ENCODE measurements around the gene RUNX1. TPM values are rescaled to one million over a fixed set of nuclear protein-coding genes. Genes with fewer than 3 reads are reported as not detected.

Gene RUNX1
- total RNA-seq, 1 experiment from 2014 or later = 55.2 TPM

GRCh38 chr21:35034203-35034926 is 14.7 kb downstream of the RUNX1 start:
- ChIA-PET POLR2A (ENCODE audit: unreplicated experiment) (no interaction called here), CTCF (no interaction called here)
- no peak overlapping the region for H3K4me2 ChIP-seq (ENCODE audit: low read length)
- TF ChIP-seq EZH2phosphoT487 (IDR thresholded peaks at IDR 0.05; ENCODE audit: borderline replicate concordance, low read length) (no peak), EZH2 (IDR thresholded peaks at IDR 0.05; ENCODE audit: low read length, unreplicated experiment) (no peak), CTCF (conservative IDR thresholded peaks at IDR 0.05; ENCODE audit: low read depth, low read length) (no peak)
- intact Hi-C loops (cut with micrococcal nuclease) = no loop called here
- no peak for DNase-seq
- no peaks in the 10 kb centered on the region for H3K27me3 ChIP-seq (ENCODE audit: low read length)
- H3K36me3 ChIP-seq (ENCODE audit: low read depth, low read length) = peaks cover 16% of the 10 kb centered on the region
- H3K4me3 ChIP-seq (ENCODE audit: low read length) = no peak overlapping the region
- no peak for ATAC-seq
- no peaks in the 10 kb centered on the region for H3K9me2 ChIP-seq (replicated peaks; ENCODE audit: low read length)
- H3F3A ChIP-seq (ENCODE audit: low read length, unreplicated experiment) = no peaks in the 10 kb centered on the region
- BruUV-seq (replicated peaks) = no TSS peak
- H3K9me3 ChIP-seq (ENCODE audit: low read length) = no peaks in the 10 kb centered on the region
- peaks cover 95% of the 10 kb centered on the region for H3K79me2 ChIP-seq (ENCODE audit: low read length)
- no peak overlapping the region for H2AFZ ChIP-seq (ENCODE audit: low read length)
- no peak overlapping the region for H3K27ac ChIP-seq (ENCODE audit: low read length)
- H3K4me1 ChIP-seq (ENCODE audit: insufficient read depth, low read length) = no peaks in the 10 kb centered on the region; the same call in 1 of the 2 replicates
- H3K9ac ChIP-seq (ENCODE audit: low read length) = no peak overlapping the region
- H4K20me1 ChIP-seq (ENCODE audit: low read length) = no peaks in the 10 kb centered on the region

GRCh38 chr21:35032474-35033263 is 16.4 kb downstream of the RUNX1 start:
- Histone ChIP-seq H3K36me3 (ENCODE audit: low read depth, low read length) (peaks cover 15% of the 10 kb centered on the region), H3F3A (ENCODE audit: low read length, unreplicated experiment) (no peaks in the 10 kb centered on the region), H3K27me3 (ENCODE audit: low read length) (no peaks in the 10 kb centered on the region), H2AFZ (ENCODE audit: low read length) (no peak overlapping the region), H3K9me3 (ENCODE audit: low read length) (no peaks in the 10 kb centered on the region), H3K4me2 (ENCODE audit: low read length) (no peak overlapping the region), H3K9me2 (replicated peaks; ENCODE audit: low read length) (no peaks in the 10 kb centered on the region), H3K4me1 (ENCODE audit: insufficient read depth, low read length) (no peaks in the 10 kb centered on the region; the same call in 1 of the 2 replicates), H3K27ac (ENCODE audit: low read length) (no peak overlapping the region), H4K20me1 (ENCODE audit: low read length) (no peaks in the 10 kb centered on the region), H3K79me2 (ENCODE audit: low read length) (peaks cover 97% of the 10 kb centered on the region), H3K9ac (ENCODE audit: low read length) (no peak overlapping the region), H3K4me3 (ENCODE audit: low read length) (no peak overlapping the region)
- ChIA-PET POLR2A (ENCODE audit: unreplicated experiment) (interaction anchor here (0.6 kb wide), 1 partner anchor 15 kb away, joined by 3 read pairs; no protein-coding TSS in a partner anchor), CTCF (no interaction called here)
- DNase-seq (no peak), ATAC-seq (no peak)
- no peak for TF ChIP-seq EZH2phosphoT487 (IDR thresholded peaks at IDR 0.05; ENCODE audit: borderline replicate concordance, low read length)
- no peak for TF ChIP-seq CTCF (conservative IDR thresholded peaks at IDR 0.05; ENCODE audit: low read depth, low read length)
- BruUV-seq (replicated peaks) = no TSS peak
- intact Hi-C loops (cut with micrococcal nuclease) = no loop called here
